Heart left ventricle (tissue), 13 donors: ENCODE results near the gene TNS3.

ENCODE experiments used
- POLR2A ChIP-seq, 2 donors: fragments of 450-650 bp; IDR thresholded peaks; one replicate each; pipeline ENCODE4 v1.6.1; 2017; ENCODE audit warnings: antibody characterized with exemption in 2 of 2, mild to moderate bottlenecking in 2 of 2, moderate library complexity in 2 of 2
- TF ChIP-seq, protein P1 (sequence below), 12 donors: fragments of 200-600 bp; sonication (generic) in 4 of 12; IDR thresholded peaks; one replicate each; pipeline versions ENCODE4 v1.5.0 to v1.8.0; 2018 to 2022; ENCODE audit warnings: antibody characterized with exemption in 12 of 12, mild to moderate bottlenecking in 5 of 12
- donor health status: ischemic (EF 13 %, LVEDD 7.1; RV severe dilation, severe dysfunction).
- donor health status: DM: no; HTN: yes; CAD: no.
- donor health status: DM: no; HTN: no; CAD: no.
- donor health status: ischemic (EF 25% LVEDD 6.9; RV normal size, moderate dysfunction).
- donor health status: ischemic (EF 25% LVEDD 5.7; RV mildly dilated, moderate dysfunction).
- donor health status: ischemic (EF 35%, LVEDD 5.7; RV mildly dilated, moderate dysfunction).
- donor health status: nonischemic (EF 11% LVEDD 7.7; RV severe dilation, severe dysfunction).
- donor health status: DM: yes; HTN: yes; CAD: no.
- donor health status: PGD.
- donor health status: ischemic (EF 29% LVEDD 5.4; RV normal size, mild dysfunction).
- donor health status: nonischemic (EF 23%, LVEDD 6.1; RV moderate dilation, normal function).

DNA sequence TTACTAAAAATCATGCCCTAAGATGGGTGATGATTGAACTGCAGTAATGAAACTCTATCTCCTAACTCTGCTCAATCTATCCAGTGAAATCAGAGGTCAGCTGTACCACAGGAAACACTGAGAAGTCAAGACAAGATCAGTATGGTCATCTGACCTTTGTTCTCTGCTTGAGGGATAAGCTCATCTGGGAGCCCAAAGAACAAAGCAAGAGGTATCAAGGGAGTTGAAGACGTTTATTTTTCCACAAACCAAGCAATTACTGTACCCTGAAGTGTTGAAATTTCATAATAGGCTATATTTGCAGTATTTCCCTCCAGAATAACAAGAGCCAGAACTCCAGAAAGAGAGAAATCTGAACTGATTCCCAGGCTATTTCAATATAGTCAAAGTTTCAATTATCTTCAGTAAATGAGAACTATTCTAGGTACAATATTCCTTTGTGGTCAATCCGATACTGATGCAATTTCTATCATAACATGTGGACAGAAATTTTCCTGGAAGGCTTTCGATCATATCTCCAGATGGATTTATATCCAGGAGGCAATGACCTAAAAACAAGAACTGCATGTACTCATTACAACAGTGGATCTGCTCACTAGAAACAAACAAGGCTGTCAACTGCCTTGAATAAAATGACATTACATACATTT, 345.3 kb downstream of the TNS3 start:
- TF ChIP-seq, protein P1, sequence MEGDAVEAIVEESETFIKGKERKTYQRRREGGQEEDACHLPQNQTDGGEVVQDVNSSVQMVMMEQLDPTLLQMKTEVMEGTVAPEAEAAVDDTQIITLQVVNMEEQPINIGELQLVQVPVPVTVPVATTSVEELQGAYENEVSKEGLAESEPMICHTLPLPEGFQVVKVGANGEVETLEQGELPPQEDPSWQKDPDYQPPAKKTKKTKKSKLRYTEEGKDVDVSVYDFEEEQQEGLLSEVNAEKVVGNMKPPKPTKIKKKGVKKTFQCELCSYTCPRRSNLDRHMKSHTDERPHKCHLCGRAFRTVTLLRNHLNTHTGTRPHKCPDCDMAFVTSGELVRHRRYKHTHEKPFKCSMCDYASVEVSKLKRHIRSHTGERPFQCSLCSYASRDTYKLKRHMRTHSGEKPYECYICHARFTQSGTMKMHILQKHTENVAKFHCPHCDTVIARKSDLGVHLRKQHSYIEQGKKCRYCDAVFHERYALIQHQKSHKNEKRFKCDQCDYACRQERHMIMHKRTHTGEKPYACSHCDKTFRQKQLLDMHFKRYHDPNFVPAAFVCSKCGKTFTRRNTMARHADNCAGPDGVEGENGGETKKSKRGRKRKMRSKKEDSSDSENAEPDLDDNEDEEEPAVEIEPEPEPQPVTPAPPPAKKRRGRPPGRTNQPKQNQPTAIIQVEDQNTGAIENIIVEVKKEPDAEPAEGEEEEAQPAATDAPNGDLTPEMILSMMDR (IDR thresholded peaks at IDR 0.05), result no peak
- no peak for TF ChIP-seq POLR2A (IDR thresholded peaks at IDR 0.05)
